Body of pancreas (tissue), 4 donors: ENCODE results near the gene KRT79. TPM values are rescaled to one million over a fixed set of nuclear protein-coding genes. Genes with fewer than 3 reads are reported as not detected.

ENCODE experiments used
- ATAC-seq: fragments of 150-250 bp; one replicate; pipeline ENCODE4 v1.9.1; 2016
- DNase-seq, 4 donors: peaks; one replicate each; pipeline ENCODE4 v3.0.0-alpha.2; 2019
- H3K27ac ChIP-seq, 4 donors: fragments of 200-600 bp; sonication (generic); 1 replicate in 3 of 4; 2 replicates in 1 of 4; pipeline versions ENCODE4 v1.5.1 to v1.6.1; 2016 to 2019; ENCODE audit warnings: mild to moderate bottlenecking in 1 of 4, mixed read lengths in 1 of 4, moderate library complexity in 1 of 4
- H3K27me3 ChIP-seq, 2 donors: fragments of 200-600 bp; sonication (generic); one replicate each; pipeline ENCODE4 v1.6.0; 2016; ENCODE audit warnings: mild to moderate bottlenecking in 1 of 2
- H3K36me3 ChIP-seq, 2 donors: fragments of 200-600 bp; sonication (generic); replicated peaks in 1 of 2; 2 replicates each; pipeline ENCODE4 v1.5.1; 2016; ENCODE audit warnings: low read depth in 2 of 2; ENCODE audit not compliant: insufficient read depth in 1 of 2
- H3K4me1 ChIP-seq: fragments of 200-600 bp; sonication (generic); one replicate; pipeline ENCODE4 v1.6.0; 2016
- H3K4me3 ChIP-seq, 2 donors: fragments of 200-600 bp; sonication (generic); 1 replicate in 1 of 2; 2 replicates in 1 of 2; pipeline ENCODE4 v1.5.1; 2016 to 2019
- H3K9me3 ChIP-seq, 3 donors: fragments of 200-600 bp; sonication (generic); 1 replicate in 2 of 3; 2 replicates in 1 of 3; pipeline ENCODE4 v1.5.1; 2016
- POLR2A ChIP-seq, 3 donors: fragments of 450-650 bp; IDR thresholded peaks; one replicate each; pipeline ENCODE4 v1.6.1; 2016; ENCODE audit warnings: antibody characterized with exemption in 3 of 3, mild to moderate bottlenecking in 2 of 3
- WGBS, 2 donors: methylation state at CpG; one replicate each; pipeline ENCODE4 v1.1.5; 2017; 5-methylcytosine and 5-hydroxymethylcytosine counted together
- intact Hi-C: fragments of 100-400 bp; cut with DNase I; formaldehyde crosslinking; loops from one replicate; pipeline ENCODE4 v1.15.1; 2023
- total RNA-seq, 2 donors: library from RNA; depleted of rRNA; stranded (reverse); fragments of >200 nt; gene quantifications; one replicate each; pipeline ENCODE4 v1.1.0, GENCODE V29; 2016
- TF ChIP-seq, protein P1 (sequence below), 7 experiments: fragments of 450-650 bp in 4 of 7; fragments of 200-600 bp in 3 of 7; sonication (generic) in 3 of 7; IDR thresholded peaks; one replicate each; pipeline ENCODE4 v1.5.1; 2016 to 2019; ENCODE audit warnings: antibody characterized with exemption in 7 of 7

The KRT79 gene
- total RNA-seq, 2 donors from 2014 or later = not detected

DNA sequence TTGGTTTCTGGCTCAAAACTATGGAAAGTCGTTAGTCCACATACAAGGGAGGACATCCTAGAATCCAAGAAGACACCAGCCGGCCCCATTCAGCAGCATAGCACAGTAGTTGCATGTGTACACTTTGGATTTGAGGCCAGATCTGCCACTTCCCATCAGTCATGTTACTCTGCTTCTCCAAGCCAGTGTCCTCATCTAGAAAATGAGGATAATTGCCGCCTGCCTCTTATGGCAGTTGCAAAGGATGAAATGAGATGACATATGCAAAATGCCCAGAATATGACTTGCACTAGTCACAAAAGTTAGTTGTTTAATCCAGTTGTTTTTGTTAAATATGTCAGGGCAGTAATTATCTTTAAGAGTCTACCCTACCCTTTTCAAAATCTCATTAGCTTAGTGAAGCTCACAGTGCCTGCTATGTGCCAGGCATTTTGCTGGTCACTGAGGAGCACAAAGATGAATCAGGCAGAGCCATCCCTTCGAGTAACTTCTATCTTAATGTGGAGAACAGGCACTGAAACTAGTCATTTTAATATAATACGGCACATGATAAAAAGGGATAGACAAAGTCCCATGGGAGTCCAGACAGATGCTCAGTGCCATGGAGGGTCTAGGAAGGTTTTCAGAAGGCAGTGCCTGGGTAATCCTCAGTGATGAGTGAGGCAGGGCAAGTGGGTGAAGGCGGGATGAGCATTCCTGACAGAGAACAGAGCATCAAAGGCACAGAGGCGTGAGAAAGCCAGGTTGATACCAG lies 50.4 kb downstream of the KRT79 start:
- Histone ChIP-seq H3K4me3 (no peak overlapping the region), H3K9me3 (no peaks in the 10 kb centered on the region), H3K36me3 (no peaks in the 10 kb centered on the region), H3K27ac (no peak overlapping the region), H3K4me1 (no peaks in the 10 kb centered on the region), H3K27me3 (no peaks in the 10 kb centered on the region)
- ATAC-seq (no peak), DNase-seq (no peak)
- 63 to 78% methylated on average over 7 of the region's 7 CpGs for WGBS, 2 donors
- TF ChIP-seq, protein P1, sequence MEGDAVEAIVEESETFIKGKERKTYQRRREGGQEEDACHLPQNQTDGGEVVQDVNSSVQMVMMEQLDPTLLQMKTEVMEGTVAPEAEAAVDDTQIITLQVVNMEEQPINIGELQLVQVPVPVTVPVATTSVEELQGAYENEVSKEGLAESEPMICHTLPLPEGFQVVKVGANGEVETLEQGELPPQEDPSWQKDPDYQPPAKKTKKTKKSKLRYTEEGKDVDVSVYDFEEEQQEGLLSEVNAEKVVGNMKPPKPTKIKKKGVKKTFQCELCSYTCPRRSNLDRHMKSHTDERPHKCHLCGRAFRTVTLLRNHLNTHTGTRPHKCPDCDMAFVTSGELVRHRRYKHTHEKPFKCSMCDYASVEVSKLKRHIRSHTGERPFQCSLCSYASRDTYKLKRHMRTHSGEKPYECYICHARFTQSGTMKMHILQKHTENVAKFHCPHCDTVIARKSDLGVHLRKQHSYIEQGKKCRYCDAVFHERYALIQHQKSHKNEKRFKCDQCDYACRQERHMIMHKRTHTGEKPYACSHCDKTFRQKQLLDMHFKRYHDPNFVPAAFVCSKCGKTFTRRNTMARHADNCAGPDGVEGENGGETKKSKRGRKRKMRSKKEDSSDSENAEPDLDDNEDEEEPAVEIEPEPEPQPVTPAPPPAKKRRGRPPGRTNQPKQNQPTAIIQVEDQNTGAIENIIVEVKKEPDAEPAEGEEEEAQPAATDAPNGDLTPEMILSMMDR (IDR thresholded peaks at IDR 0.05) = no peak
- TF ChIP-seq POLR2A (IDR thresholded peaks at IDR 0.05) = no peak
- intact Hi-C loops = no loop called here

DNA sequence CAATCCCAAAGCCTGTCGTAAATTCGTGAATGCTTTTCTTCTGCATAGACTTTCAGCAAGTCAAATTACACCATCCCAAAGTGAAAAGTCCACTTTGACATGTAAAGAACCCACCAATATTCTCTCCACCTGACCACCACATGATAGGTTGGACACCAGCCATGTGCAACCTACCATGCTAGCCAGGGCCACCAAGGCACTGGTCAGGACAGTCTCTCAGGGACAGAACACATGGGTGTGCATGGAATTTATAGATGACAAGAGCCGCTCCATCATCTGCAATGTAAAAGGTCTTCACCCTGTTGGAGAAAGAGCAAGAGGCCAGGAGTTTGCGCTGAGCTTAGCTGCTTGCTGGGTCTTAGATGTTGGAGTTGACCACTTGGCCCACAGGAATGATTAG lies 51.6 kb downstream of the KRT79 start:
- Histone ChIP-seq H3K9me3 (no peaks in the 10 kb centered on the region), H3K27me3 (no peaks in the 10 kb centered on the region), H3K4me1 (no peaks in the 10 kb centered on the region), H3K4me3 (no peak overlapping the region), H3K36me3 (no peaks in the 10 kb centered on the region), H3K27ac (no peak overlapping the region)
- ATAC-seq (no peak), DNase-seq (no peak)
- TF ChIP-seq POLR2A (IDR thresholded peaks at IDR 0.05) = no peak
- TF ChIP-seq, protein P1 (IDR thresholded peaks at IDR 0.05) = no peak
- intact Hi-C loops = no loop called here
- WGBS, 2 donors = 89% methylated on average over 4 of the region's 4 CpGs

DNA sequence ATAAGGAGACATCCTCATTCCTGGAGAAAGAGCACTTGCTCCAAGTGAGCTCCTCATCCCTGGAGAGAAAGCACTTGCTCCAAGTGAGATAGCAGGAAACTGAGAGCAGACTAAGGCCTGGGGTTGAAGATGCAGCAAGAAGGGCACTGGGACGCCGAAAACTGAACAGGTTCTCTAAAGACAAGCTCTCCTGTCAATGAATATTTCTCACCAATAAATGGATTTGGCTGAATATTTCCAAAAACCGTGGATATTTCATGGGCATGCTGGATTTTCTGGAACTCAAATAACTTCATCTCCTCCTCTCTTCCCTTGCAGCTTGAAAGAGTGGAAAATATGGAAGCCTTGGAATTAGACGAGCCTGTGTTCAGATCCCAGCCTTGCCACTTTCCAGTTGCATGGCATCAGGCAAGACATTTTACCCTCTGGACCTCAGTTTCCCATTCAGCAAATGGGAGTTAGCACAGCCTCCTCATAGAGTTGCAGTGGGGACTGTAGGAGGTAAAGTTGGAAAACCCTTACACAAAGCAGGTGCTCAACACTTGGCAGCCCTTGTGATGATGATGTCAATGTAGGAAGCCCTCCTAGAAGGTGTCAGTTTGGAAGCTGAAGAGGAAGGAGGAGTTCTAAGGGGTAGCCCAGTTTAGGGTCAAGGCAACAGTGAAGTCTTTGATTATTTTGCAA lies 52.6 kb downstream of the KRT79 start:
- Histone ChIP-seq H3K36me3 (no peaks in the 10 kb centered on the region), H3K9me3 (no peaks in the 10 kb centered on the region), H3K27ac (no peak overlapping the region), H3K27me3 (no peaks in the 10 kb centered on the region), H3K4me1 (no peaks in the 10 kb centered on the region), H3K4me3 (no peak overlapping the region)
- no peak for DNase-seq
- no peak for TF ChIP-seq POLR2A (IDR thresholded peaks at IDR 0.05)
- TF ChIP-seq, protein P1 (IDR thresholded peaks at IDR 0.05) = no peak
- 63 to 76% methylated on average over 4 of the region's 4 CpGs for WGBS, 2 donors
- intact Hi-C loops = no loop called here
- ATAC-seq = no peak

DNA sequence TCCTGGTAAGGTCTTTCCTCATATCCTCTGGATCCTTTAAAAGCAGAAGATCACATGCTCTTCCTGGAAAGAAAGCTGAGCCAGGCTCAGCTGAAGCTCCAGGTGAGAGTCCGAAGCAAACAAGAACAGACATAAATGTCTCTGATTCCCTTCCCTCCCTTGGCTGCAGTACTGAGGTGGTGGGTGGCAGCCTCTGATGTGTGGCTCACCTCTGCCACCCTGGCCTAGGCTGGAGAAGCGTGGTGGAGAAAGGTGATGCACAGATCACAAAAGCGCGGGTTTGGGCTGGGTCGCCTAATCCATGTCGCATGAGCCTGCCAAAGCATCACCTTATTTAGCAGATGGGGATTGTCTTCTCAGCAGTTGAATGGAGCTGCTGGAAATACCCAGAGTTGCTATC lies 54.2 kb downstream of the KRT79 start:
- intact Hi-C loops = no loop called here
- no peak for ATAC-seq
- WGBS, 2 donors = 90 to 93% methylated on average over 6 of the region's 6 CpGs
- no peak overlapping the region for H3K4me3 ChIP-seq
- no peaks in the 10 kb centered on the region for H3K36me3 ChIP-seq
- H3K9me3 ChIP-seq = no peaks in the 10 kb centered on the region
- no peak for DNase-seq
- H3K4me1 ChIP-seq = no peaks in the 10 kb centered on the region
- TF ChIP-seq, protein P1 (IDR thresholded peaks at IDR 0.05) = no peak
- H3K27ac ChIP-seq = no peak overlapping the region
- no peaks in the 10 kb centered on the region for H3K27me3 ChIP-seq
